ENCODE results near the gene KCNN3.

The KCNN3 gene

GRCh38 chr1:154791292-154792166 is 78.6 kb downstream of the KCNN3 start:
- DNase-seq, result no peak

- DNase-seq, result no peak
These were observed 81.2 kb downstream of the KCNN3 start for GRCh38 chr1:154788886-154789285.

GRCh38 chr1:154788110-154788870 is 81.8 kb downstream of the KCNN3 start:
- no peak for DNase-seq

GRCh38 chr1:154786804-154787570 is 83.1 kb downstream of the KCNN3 start:
- DNase-seq, result no peak

GRCh38 chr1:154784924-154785531 is 85.1 kb downstream of the KCNN3 start:
- DNase-seq, result no peak

GRCh38 chr1:154784416-154784815 is 85.7 kb downstream of the KCNN3 start:
- DNase-seq, result no peak

GRCh38 chr1:154783976-154784375 is 86.1 kb downstream of the KCNN3 start:
- DNase-seq, result no peak

GRCh38 chr1:154780541-154780940 is 89.5 kb downstream of the KCNN3 start:
- DNase-seq, result no peak

- DNase-seq, result no peak
These were observed 90.4 kb downstream of the KCNN3 start for GRCh38 chr1:154779551-154780189.

- DNase-seq, result no peak
These were observed 91.1 kb downstream of the KCNN3 start for GRCh38 chr1:154778944-154779343.

GRCh38 chr1:154778275-154778674 is 91.8 kb downstream of the KCNN3 start:
- DNase-seq, result no peak

- no peak for DNase-seq
These were observed 92.3 kb downstream of the KCNN3 start for GRCh38 chr1:154777781-154778180.

- no peak for DNase-seq
These were observed 92.9 kb downstream of the KCNN3 start for GRCh38 chr1:154777154-154777553.

GRCh38 chr1:154775621-154776605 is 94.2 kb downstream of the KCNN3 start:
- no peak for DNase-seq

- DNase-seq, result no peak
These were observed 95.8 kb downstream of the KCNN3 start for GRCh38 chr1:154774175-154774855.

GRCh38 chr1:154773551-154773950 is 96.5 kb downstream of the KCNN3 start:
- no peak for DNase-seq

GRCh38 chr1:154772606-154773506 is 97.2 kb downstream of the KCNN3 start:
- no peak for DNase-seq

- no peak for DNase-seq
These were observed 98.0 kb downstream of the KCNN3 start for GRCh38 chr1:154772056-154772455.

- DNase-seq, result no peak
These were observed 99.0 kb downstream of the KCNN3 start for GRCh38 chr1:154770897-154771594.

All from NCI-H1930 (cell line).